NCI-H1694 (cell line): ENCODE measurements around the gene COMP.

ENCODE experiments used
- DNase-seq: peaks from one replicate; lab custom pipeline; 2025; lab: John Stamatoyannopoulos, UW

COMP gene

DNA sequence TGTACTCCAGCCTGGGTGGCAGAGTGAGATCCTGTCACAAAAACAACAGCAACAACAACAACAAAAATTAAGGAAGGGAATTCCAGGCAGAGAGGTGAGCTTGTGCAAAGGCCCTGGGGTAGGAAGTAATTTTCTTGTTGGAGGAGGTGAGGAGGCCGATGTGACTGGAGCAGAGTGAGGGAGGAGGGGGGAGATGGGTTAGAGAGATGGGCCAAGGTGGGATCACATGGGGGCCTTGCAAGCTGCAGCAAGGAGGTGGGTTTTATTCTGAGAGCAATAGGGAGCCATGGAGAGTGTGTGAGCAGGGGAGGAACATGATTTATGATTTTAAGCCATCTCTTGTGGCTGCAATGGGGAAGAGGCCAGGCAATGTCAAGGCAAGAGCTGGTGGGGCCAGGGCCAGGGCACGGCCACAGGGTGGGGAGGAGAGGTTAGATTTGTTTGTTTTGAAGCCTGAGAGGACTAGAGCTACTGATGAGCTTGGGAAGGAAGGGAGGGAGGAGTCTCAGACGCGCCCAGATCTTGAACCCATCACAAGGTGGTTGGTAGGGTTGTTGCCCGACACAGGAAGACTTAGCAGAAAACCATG is 12.5 kb upstream of the COMP start:
- DNase-seq: no peak

GRCh38 chr19:18802354-18802753 is 11.2 kb upstream of the COMP start:
- DNase-seq: no peak

DNA sequence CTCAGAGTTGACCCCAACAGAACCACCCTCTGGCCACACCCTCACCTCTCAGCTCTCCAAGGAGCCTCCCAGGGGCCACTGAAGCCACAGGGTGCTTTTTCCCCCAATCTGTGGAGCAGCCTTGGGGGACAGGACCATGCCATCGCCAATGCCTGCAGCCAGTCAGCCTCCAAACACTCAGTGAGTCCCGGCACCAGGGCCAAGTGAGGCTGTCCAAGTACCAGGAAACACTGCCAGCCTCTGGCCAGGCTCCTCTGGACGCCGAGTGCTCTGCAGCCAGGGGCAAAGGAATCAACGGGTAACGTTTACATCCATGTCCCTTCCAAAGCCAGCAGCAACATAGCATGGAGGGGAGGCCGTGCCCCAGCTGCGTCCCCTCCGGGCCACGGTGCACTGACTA is 9.5 kb upstream of the COMP start:
- no peak for DNase-seq

- DNase-seq: no peak
Observed at GRCh38 chr19:18800079-18800478, 9.0 kb upstream of the COMP start.

GRCh38 chr19:18799389-18799970 is 8.4 kb upstream of the COMP start:
- DNase-seq: no peak

GRCh38 chr19:18798384-18799352 is 7.6 kb upstream of the COMP start:
- no peak for DNase-seq

DNA sequence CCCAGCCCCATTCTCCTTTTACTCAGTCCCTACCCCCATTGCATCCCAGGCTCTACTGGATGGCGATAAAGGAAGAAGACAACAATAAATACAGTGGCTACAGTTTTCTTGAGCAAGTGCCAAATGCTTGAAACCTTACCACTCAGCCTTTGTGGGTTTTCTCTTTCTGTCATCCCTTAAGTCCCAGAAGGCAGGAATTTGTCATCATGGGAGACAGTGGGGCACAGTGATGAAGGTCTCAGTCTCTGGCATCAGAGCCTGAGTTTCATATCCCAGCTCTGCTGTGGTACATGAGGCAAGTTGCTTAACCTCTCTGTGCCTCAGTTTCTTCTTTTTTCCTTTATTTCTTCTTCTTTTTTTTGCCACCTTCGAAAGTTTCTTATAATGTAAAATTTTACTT is 5.1 kb upstream of the COMP start:
- no peak for DNase-seq

DNA sequence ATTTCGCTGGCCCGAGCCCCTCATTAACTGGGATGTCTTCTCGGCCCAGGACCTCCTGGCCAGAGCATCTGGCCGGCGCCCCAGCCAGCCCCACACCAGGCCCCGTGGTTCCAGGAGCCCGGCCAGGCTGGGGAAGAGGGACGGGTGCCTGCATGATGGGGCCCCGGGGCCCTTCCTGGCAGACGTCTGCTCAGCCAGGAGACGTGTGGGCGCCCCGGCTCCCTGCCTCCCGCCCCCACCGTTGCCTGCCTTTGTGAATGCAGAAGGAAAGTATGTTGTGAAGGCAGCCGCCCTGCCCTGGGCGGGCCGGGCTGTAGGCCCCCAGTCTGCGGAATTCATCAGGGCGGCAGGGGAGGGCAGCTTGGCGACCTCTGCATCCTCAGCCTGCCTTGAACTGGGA is 4.4 kb upstream of the COMP start:
- no peak for DNase-seq

GRCh38 chr19:18794692-18795091 is 3.6 kb upstream of the COMP start:
- no peak for DNase-seq

GRCh38 chr19:18794029-18794313 is 2.9 kb upstream of the COMP start:
- DNase-seq: no peak

GRCh38 chr19:18793144-18794028 is 2.3 kb upstream of the COMP start:
- DNase-seq: no peak

GRCh38 chr19:18792661-18793060 is 1.6 kb upstream of the COMP start:
- DNase-seq: no peak

- DNase-seq: no peak
Observed at GRCh38 chr19:18791315-18791678, 192 bp upstream of the COMP start.

DNA sequence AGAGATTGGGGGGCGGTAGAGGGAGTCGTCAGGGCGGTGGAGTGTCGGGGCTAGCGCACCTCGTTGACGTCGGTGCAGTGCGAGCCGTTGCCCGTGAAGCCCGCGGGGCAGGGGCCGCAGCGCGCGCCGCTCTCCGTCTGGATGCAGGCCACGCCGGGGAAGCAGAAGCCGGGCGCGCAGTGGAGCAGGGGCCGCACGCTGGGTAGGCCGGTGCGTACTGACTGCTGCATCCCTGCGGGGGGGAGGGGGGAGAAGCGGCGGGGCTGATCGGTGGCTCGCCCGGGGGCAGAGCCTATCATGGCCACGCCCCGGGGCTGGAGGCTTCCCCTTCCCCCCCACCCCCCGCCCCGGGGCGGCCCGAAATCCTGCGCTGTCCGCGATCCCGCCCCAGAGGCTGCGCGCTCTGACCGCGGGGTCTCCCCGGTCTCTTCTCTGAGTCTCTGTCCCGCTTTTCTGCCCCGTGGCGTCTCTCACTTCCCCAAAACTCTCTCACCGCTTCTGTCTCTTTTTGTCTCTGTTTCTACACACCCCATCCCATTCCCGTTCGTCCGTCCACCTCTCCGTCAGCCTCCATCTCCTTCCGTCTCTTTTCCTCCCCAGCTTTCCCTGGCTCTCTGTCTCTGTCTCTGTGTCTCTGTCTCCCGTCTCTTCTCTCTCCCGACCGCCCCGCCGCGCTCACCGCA is 1.1 kb downstream of the COMP start:
- no peak for DNase-seq

DNA sequence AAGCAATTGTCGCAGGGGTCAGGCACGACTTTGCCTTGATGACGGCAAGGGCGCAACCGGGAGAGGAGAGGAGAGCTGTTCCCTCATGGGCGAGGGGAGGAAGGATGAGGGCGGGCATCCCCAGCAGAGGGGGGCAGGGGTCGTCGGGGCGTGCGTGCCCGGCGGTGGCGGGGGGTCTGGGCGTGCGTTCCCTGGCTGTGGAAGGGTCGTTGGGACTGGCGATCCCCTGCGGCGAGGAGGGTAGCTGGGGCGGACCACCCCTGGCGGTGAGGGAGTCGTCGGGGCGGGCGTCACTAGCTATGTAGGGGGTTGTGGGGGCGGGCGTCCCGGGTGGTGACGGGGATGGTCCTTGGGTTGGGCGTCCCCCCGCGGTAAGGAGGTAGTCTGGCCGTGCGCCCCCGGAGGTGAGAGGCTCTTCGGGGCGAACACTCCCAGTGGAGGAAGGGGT is 1.7 kb downstream of the COMP start:
- no peak for DNase-seq

GRCh38 chr19:18788529-18789421 is 2.3 kb downstream of the COMP start:
- no peak for DNase-seq

DNA sequence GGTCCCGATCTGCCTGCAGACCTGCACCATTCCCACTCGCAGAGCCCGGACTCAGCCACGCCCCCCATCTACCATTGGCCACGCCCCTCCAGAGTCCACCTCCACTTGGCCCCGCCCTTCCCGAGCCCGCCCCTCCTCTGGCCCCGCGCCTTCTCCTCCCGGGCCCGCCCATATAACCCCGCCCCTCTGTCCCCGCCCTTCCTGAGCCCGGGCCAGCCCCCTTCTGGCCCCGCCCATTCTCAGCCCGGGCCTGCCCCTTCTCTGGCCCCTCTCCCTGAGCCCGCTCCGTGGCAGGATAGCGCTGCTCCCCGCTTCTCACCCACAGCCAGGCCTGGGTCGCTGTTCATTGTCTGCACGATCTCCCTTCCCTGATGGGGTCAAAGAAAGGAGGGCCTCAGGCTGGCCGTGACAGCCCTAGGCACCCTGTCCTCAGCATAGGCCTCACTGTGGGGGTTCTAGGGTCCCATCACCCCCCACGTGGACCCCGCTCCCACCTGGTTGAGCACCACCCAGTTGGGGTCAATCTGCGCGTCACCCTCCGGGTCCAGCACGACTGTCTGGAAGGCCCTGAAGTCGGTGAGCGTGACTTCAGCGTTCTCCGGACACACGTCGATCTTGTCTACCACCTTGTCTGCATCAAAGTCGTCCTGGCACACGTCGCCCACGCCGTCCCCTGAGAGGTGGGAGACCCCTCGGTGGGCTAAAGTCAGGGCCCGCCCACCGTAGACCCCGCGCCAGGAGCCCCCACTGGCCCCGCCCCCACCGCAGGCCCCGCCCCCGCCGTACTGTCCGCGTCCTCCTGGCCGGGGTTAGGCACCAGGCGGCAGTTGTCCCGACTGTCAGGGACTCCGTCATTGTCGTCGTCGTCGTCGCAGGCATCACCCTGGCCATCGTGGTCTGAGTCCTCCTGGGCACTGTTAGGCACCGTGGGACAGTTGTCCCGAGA is 5.7 kb downstream of the COMP start:
- DNase-seq: peak; percentile 51

- no peak for DNase-seq
Observed at GRCh38 chr19:18784786-18785120, 6.4 kb downstream of the COMP start.

- DNase-seq: no peak
Observed at GRCh38 chr19:18783958-18784785, 6.9 kb downstream of the COMP start.
